K562 (cell line): Measurements from ENCODE around the gene SLC37A3. TPM values are rescaled to one million over a fixed set of nuclear protein-coding genes. Genes with fewer than 3 reads are reported as not detected.

Source experiments
- ATF1 ChIP-seq, 2 experiments: fragments of 450-650 bp in 1 of 2; IDR thresholded peaks; 2 replicates each; pipeline ENCODE4 v1.6.1; 2016; ENCODE audit warnings: missing compliant biosample characterization in 1 of 2, missing genetic modification characterization in 1 of 2
- CHD4 ChIP-seq: fragments of 200-600 bp; sonication (generic); IDR thresholded peaks from 3 replicates; pipeline ENCODE4 v1.6.1; 2012; ENCODE audit warnings: low read depth, mild to moderate bottlenecking, mixed read lengths, low read length, inconsistent platforms; ENCODE audit not compliant: insufficient read depth, insufficient replicate concordance, poor library complexity, severe bottlenecking
- HDAC1 ChIP-seq, 2 experiments: fragments of 450-650 bp; IDR thresholded peaks; 2 replicates each; pipeline ENCODE4 v1.6.1; 2016 to 2017; ENCODE audit warnings: inconsistent platforms in 1 of 2, mild to moderate bottlenecking in 1 of 2, moderate library complexity in 1 of 2
- MEF2D ChIP-seq: conservative IDR thresholded peaks from 2 replicates; pipeline ENCODE4 v1.6.1; 2016; ENCODE audit warnings: low read depth, missing genetic modification characterization, missing compliant biosample characterization
- NR1H2 ChIP-seq: sonication (generic); formaldehyde crosslinking; IDR thresholded peaks from 2 replicates; pipeline ENCODE4 v1.4.0; 2020; ENCODE audit warnings: mild to moderate bottlenecking, missing genetic modification reagents
- SRF ChIP-seq, 2 experiments: fragments of 250-450, 450-650 bp in 1 of 2; sonication (Bioruptor Pico) in 1 of 2; sonication (generic) in 1 of 2; formaldehyde crosslinking; IDR thresholded peaks; 2 replicates each; pipeline versions ENCODE4 v1.5.0 to v1.5.1; 2020 to 2022; ENCODE audit warnings: mild to moderate bottlenecking in 1 of 2, missing genetic modification reagents in 1 of 2
- ZNF232 ChIP-seq: sonication (generic); formaldehyde crosslinking; IDR thresholded peaks from 2 replicates; pipeline ENCODE4 v1.8.0; 2022; ENCODE audit warnings: mild to moderate bottlenecking, missing genetic modification reagents
- ZNF395 ChIP-seq: fragments of 200-800 bp; sonication (Bioruptor generic); IDR thresholded peaks from 2 replicates; pipeline ENCODE4 v1.6.1; 2017; ENCODE audit warnings: missing genetic modification characterization, missing compliant biosample characterization
- ZNF644 ChIP-seq: fragments of 200-800 bp; sonication (Bioruptor generic); IDR thresholded peaks from 2 replicates; pipeline ENCODE4 v1.6.1; 2016; ENCODE audit warnings: low read depth, missing genetic modification characterization, missing compliant biosample characterization
- ZNF766 ChIP-seq: fragments of 200-800 bp; sonication (Bioruptor generic); conservative IDR thresholded peaks from 2 replicates; pipeline ENCODE4 v1.6.1; 2016; ENCODE audit warnings: missing genetic modification characterization, missing compliant biosample characterization
- polyA plus RNA-seq, 8 experiments: library from polyadenylated mRNA; depleted of rRNA in 4 of 8; stranded (reverse) in 5 of 8; unstranded in 3 of 8; fragments of >200 nt; fragmentation: Nextera tagmentation in 2 of 8; fragmentation: Illumina TruSeq in 1 of 8; extraction: Ambion mirVana in 2 of 8; extraction: Trizol in 1 of 8; gene quantifications; 2 replicates each; pipeline versions ENCODE4 v1.2.1 to v1.2.3, GENCODE V29; 2011 to 2014; ENCODE audit warnings: inconsistent platforms in 1 of 8, missing spikeins in 1 of 8
- total RNA-seq, 7 experiments: library from RNA; depleted of rRNA in 6 of 7; stranded (reverse); fragments of >200 nt in 6 of 7; fragmentation: Illumina TruSeq in 2 of 7; extraction: Trizol in 2 of 7; gene quantifications; 2 replicates each; pipeline versions ENCODE4 v1.2.1 to v1.2.3, GENCODE V29; 2011 to 2021; ENCODE audit warnings: low replicate concordance in 1 of 7

SLC37A3 gene
- total and polyA plus RNA-seq, 9 of the 15 experiments (the other 6 are each of a cell fraction or from before 2014, with no cell fraction given): 11.7 to 59.1 (median 26.8) TPM

DNA sequence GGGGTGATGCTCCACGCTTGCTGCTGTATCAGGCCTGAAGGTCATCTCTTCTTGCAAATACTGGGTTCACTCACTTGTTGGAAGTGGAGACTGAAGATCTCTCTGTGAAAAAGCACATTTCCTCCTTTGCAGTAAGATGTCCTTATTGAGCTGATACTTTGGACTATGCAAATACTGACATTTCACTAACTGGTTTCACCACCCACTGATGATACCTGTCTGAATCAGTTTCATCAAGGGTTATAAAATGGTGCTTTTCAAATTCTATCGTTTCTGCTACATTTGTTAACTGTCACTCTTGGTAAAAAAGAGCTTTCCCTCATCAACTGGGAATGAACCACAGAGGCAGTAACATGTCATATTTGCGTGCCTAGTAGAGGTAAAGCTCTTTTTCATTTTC, 41.0 kb upstream of the SLC37A3 start (continued):
- TF ChIP-seq ATF1 (CRISPR knock-in tag; IDR thresholded peaks at IDR 0.05) (no peak), ATF1 (tag; IDR thresholded peaks at IDR 0.05) (no peak), SRF (CRISPR knock-in tag; IDR thresholded peaks at IDR 0.05) (no peak), CHD4 (no peak), NR1H2 (CRISPR knock-in tag) (no peak), ZNF644 (no peak), MEF2D (tag) (no peak), ZNF395 (CRISPR knock-in tag) (no peak), HDAC1 (IDR thresholded peaks at IDR 0.05) (no peak), ZNF232 (CRISPR knock-in tag) (no peak), ZNF766 (no peak)
